ENCODE measurements around the gene WDR38. TPM values are rescaled to one million over a fixed set of nuclear protein-coding genes. Genes with fewer than 3 reads are reported as not detected.
A peak's percentile ranks its signal among the peaks of the same experiment; 100 is the strongest.

WDR38 gene
- polyA plus RNA-seq, 1 of the 3 experiments (the other 2 are of a cell fraction): not detected

- WGBS (ENCODE audit: low lambda C conversion rate): 80% methylated on average over 3 of the region's 8 CpGs
- Histone ChIP-seq H3K9me2 (no peaks in the 10 kb centered on the region), H3K36me3 (replicated peaks in 1 of 2; ENCODE audit: control insufficient read depth in 1 of 2, insufficient read depth in 2 of 2, low read length in 1 of 2) (no peaks in the 10 kb centered on the region), H3F3A (replicated peaks; ENCODE audit: insufficient read depth) (no peaks in the 10 kb centered on the region), H3K27ac (ENCODE audit: low read depth in 2 of 2, low read length in 1 of 2) (no peak overlapping the region), H3K9me3 (no peaks in the 10 kb centered on the region), H3K27me3 (ENCODE audit: insufficient read depth) (no peaks in the 10 kb centered on the region), H3K9ac (no peak overlapping the region), H2AFZ (ENCODE audit: low read depth) (no peak overlapping the region), H3K4me1 (ENCODE audit: control insufficient read depth in 1 of 2, insufficient read depth in 2 of 2, low read depth in 1 of 2, low read length in 1 of 2) (no peaks in the 10 kb centered on the region; a peak in 1 of 4 replicates), H3K4me2 (no peak overlapping the region), H3K4me3 (ENCODE audit: low read depth in 2 of 2, low read length in 1 of 2) (no peak overlapping the region), H4K20me1 (ENCODE audit: insufficient read depth) (no peaks in the 10 kb centered on the region), H3K79me2 (ENCODE audit: insufficient read depth) (no peaks in the 10 kb centered on the region)
- DNase-seq: no peak
- ChIA-PET CTCF (interaction anchor here (2.1 to 20.5 kb wide), 2 partner anchors 32 to 49 kb away, joined by 11 to 215 read pairs; partner anchors contain the start of genes NR6A1 and WDR38), POLR2A (no interaction called here)
- TF ChIP-seq ELF1 (IDR thresholded peaks at IDR 0.05) (no peak), NRF1 (IDR thresholded peaks at IDR 0.05; ENCODE audit: low read depth, low read length) (no peak), SIN3A (IDR thresholded peaks at IDR 0.05; ENCODE audit: borderline replicate concordance, low read depth, low read length) (no peak), TEAD4 (IDR thresholded peaks at IDR 0.05; ENCODE audit: borderline replicate concordance, insufficient read depth) (no peak), RXRA (IDR thresholded peaks at IDR 0.05; ENCODE audit: borderline replicate concordance, low read depth) (no peak), MEF2A (IDR thresholded peaks at IDR 0.05; ENCODE audit: borderline replicate concordance, low read depth) (no peak)
Measured at GRCh38 chr9:124803911-124804310, 49.3 kb upstream of the WDR38 start.

GRCh38 chr9:124805186-124805585, 48.1 kb upstream of the WDR38 start:
- Histone ChIP-seq H3K9ac (no peak overlapping the region), H3K36me3 (replicated peaks in 1 of 2; ENCODE audit: control insufficient read depth in 1 of 2, insufficient read depth in 2 of 2, low read length in 1 of 2) (no peaks in the 10 kb centered on the region), H3K4me1 (ENCODE audit: control insufficient read depth in 1 of 2, insufficient read depth in 2 of 2, low read depth in 1 of 2, low read length in 1 of 2) (no peaks in the 10 kb centered on the region; a peak in 1 of 4 replicates), H3K4me3 (ENCODE audit: low read depth in 2 of 2, low read length in 1 of 2) (no peak overlapping the region), H3K27me3 (ENCODE audit: insufficient read depth) (no peaks in the 10 kb centered on the region), H3K9me3 (no peaks in the 10 kb centered on the region), H3K79me2 (ENCODE audit: insufficient read depth) (no peaks in the 10 kb centered on the region), H2AFZ (ENCODE audit: low read depth) (no peak overlapping the region), H3K9me2 (no peaks in the 10 kb centered on the region), H3K27ac (ENCODE audit: low read depth in 2 of 2, low read length in 1 of 2) (no peak overlapping the region), H3K4me2 (no peak overlapping the region), H3F3A (replicated peaks; ENCODE audit: insufficient read depth) (no peaks in the 10 kb centered on the region), H4K20me1 (ENCODE audit: insufficient read depth) (no peaks in the 10 kb centered on the region)
- 79% methylated on average over 4 of the region's 4 CpGs for WGBS (ENCODE audit: low lambda C conversion rate)
- no peak for DNase-seq
- TF ChIP-seq TEAD4 (IDR thresholded peaks at IDR 0.05; ENCODE audit: borderline replicate concordance, insufficient read depth): no peak
- ChIA-PET POLR2A (no interaction called here), CTCF (interaction anchor here (20.5 kb wide), 1 partner anchor 48 kb away, joined by 215 read pairs; the partner anchor contains the start of gene WDR38)

- Histone ChIP-seq H3K36me3 (replicated peaks in 1 of 2; ENCODE audit: control insufficient read depth in 1 of 2, insufficient read depth in 2 of 2, low read length in 1 of 2) (no peaks in the 10 kb centered on the region), H3K9me2 (no peaks in the 10 kb centered on the region), H3K4me2 (no peak overlapping the region), H3K79me2 (ENCODE audit: insufficient read depth) (no peaks in the 10 kb centered on the region), H3K9me3 (no peaks in the 10 kb centered on the region), H2AFZ (ENCODE audit: low read depth) (no peak overlapping the region), H3K27me3 (ENCODE audit: insufficient read depth) (no peaks in the 10 kb centered on the region), H3K27ac (ENCODE audit: low read depth in 2 of 2, low read length in 1 of 2) (no peak overlapping the region), H3K9ac (no peak overlapping the region), H3K4me1 (ENCODE audit: control insufficient read depth in 1 of 2, insufficient read depth in 2 of 2, low read depth in 1 of 2, low read length in 1 of 2) (peaks cover 0 to 23% of the 10 kb centered on the region in 2 experiments; a peak in 3 of 4 replicates), H3K4me3 (ENCODE audit: low read depth in 2 of 2, low read length in 1 of 2) (no peak overlapping the region), H3F3A (replicated peaks; ENCODE audit: insufficient read depth) (peaks cover 21% of the 10 kb centered on the region), H4K20me1 (ENCODE audit: insufficient read depth) (no peaks in the 10 kb centered on the region)
- ChIA-PET POLR2A (no interaction called here), CTCF (interaction anchor here (0.7 to 3.6 kb wide), 7 partner anchors 10 to 45 kb away, joined by 3 to 20 read pairs (median 4); partner anchors contain the start of genes NR6A1 and WDR38)
- 95% methylated on average over 9 of the region's 12 CpGs for WGBS (ENCODE audit: low lambda C conversion rate)
- peak; percentile 27 for DNase-seq
- no peak for TF ChIP-seq USF1 (IDR thresholded peaks at IDR 0.05; ENCODE audit: borderline replicate concordance, low read depth)
- no peak for TF ChIP-seq RCOR1 (IDR thresholded peaks at IDR 0.05; ENCODE audit: low read length)
- no peak for TF ChIP-seq GABPA (IDR thresholded peaks at IDR 0.05; ENCODE audit: low read depth)
- no peak for TF ChIP-seq TCF12 (IDR thresholded peaks at IDR 0.05)
- TF ChIP-seq SIN3A (IDR thresholded peaks at IDR 0.05; ENCODE audit: borderline replicate concordance, low read depth, low read length): no peak
- TF ChIP-seq MAX (IDR thresholded peaks at IDR 0.05; ENCODE audit: low read depth): no peak
- TF ChIP-seq RXRA (IDR thresholded peaks at IDR 0.05; ENCODE audit: borderline replicate concordance, low read depth): no peak
- TF ChIP-seq MEF2A (IDR thresholded peaks at IDR 0.05; ENCODE audit: borderline replicate concordance, low read depth): no peak
- TF ChIP-seq EP300 (IDR thresholded peaks at IDR 0.05; ENCODE audit: borderline replicate concordance in 1 of 2, low read depth in 1 of 2, low read length in 1 of 2): no peak
- TF ChIP-seq IRF3 (IDR thresholded peaks at IDR 0.05; ENCODE audit: low read depth, low read length): no peak
- no peak for TF ChIP-seq FOXM1 (IDR thresholded peaks at IDR 0.05; ENCODE audit: low read depth)
- no peak for TF ChIP-seq REST (IDR thresholded peaks at IDR 0.05; ENCODE audit: low read depth, low read length)
Measured at GRCh38 chr9:124808246-124808956, 44.9 kb upstream of the WDR38 start.
